GM19463 (cell line): ENCODE results near the gene SH3BGRL3.
A peak's percentile ranks its signal among the peaks of the same experiment; 100 is the strongest.
"Not testable (repeated sequence)": the region's sequence is repeated elsewhere in the genome, so short reads cannot be mapped to it uniquely, and the experiment has no call there.

ENCODE experiments used
- ATAC-seq: cut with Tn5 transposase; IDR thresholded peaks from one replicate; pipeline ENCODE4 v1.9.1; 2021; ENCODE audit warnings: mild to moderate bottlenecking, moderate library complexity; ENCODE audit not compliant: unreplicated experiment

The SH3BGRL3 gene

DNA sequence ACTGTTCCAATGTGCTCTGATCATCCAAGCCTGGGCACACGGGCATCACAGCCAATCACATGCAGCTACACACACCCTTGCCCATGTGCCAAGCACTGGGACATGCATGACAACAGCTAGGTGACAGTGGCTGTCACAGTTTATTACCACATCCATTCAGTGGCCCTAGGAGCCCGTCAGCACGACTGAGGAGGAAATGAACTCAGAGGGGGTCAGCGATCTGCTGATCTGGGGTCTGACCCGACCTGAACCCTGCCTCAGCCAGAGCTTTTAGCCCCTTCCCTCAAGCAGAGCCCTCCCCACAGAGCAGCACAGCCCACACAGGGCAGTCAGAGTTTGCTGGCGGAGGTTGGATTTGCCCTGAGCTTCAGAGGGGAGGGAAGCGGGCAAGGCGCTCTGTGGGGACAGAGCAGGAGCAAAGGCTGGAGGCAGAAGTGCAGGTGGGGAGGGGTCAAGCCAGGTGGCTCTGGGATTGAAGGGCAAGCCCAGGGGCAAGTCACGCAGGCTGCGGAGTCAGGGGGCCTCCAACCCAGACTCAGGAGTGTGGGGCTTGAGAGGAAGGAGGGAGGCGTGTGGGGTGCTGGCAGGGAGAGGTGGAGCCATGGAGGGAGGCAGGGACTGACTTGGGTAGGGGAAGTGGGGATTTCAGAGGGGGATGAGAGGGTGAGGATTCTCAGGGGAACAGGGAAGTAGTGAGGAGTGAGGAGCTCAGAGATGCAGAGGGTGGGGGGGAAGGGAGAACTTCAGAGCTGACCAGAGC, 10.4 kb downstream of the SH3BGRL3 start:
- ATAC-seq: no peak

DNA sequence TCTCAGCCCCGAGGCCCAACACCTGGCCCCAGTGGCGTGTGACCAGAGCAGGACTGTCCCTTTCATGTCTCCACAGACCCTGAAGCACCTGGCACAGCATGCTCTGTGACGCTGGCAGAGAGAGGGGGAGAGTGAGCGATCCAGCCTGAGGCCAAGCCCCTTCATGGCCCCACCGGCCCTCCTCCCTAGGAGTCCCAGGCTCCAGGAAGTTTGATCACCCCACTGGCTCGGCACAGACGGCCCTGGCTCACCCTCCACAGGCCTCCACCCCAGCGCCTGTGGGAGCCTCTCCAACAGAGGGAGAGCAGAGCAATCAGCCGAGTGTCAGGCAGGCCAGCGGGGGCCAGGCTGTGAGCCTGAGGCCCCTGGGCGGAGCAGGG, 11.0 kb downstream of the SH3BGRL3 start:
- ATAC-seq: no peak

- no peak for ATAC-seq
Measured at GRCh38 chr1:26291433-26291832, 11.5 kb downstream of the SH3BGRL3 start.

- ATAC-seq: no peak
Measured at GRCh38 chr1:26291939-26292338, 12.1 kb downstream of the SH3BGRL3 start.

DNA sequence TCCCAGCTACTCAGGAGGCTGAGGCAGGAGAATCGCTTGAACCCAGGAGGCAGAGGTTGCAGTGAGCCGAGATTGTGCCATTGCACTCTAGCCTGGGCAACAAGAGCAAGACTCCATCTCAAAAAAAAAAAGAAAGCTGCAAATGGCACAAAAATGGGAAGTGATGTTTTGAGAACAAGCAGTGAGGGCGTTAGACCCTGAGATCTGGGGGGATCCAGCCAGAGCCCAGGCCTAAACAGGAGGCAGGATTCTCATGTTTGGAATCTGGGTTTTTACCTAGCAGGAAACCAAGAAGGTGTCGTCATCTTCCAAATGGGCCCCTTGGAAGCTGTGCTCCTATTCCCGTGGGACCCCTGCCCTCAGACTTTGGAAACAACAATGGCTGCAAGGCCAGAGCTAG, 12.8 kb downstream of the SH3BGRL3 start:
- ATAC-seq: not testable (repeated sequence)

GRCh38 chr1:26293911-26294463, 14.1 kb downstream of the SH3BGRL3 start:
- no peak for ATAC-seq

- no peak for ATAC-seq
Measured at GRCh38 chr1:26295194-26296138, 15.6 kb downstream of the SH3BGRL3 start.

GRCh38 chr1:26296340-26297056, 16.6 kb downstream of the SH3BGRL3 start:
- ATAC-seq: no peak

DNA sequence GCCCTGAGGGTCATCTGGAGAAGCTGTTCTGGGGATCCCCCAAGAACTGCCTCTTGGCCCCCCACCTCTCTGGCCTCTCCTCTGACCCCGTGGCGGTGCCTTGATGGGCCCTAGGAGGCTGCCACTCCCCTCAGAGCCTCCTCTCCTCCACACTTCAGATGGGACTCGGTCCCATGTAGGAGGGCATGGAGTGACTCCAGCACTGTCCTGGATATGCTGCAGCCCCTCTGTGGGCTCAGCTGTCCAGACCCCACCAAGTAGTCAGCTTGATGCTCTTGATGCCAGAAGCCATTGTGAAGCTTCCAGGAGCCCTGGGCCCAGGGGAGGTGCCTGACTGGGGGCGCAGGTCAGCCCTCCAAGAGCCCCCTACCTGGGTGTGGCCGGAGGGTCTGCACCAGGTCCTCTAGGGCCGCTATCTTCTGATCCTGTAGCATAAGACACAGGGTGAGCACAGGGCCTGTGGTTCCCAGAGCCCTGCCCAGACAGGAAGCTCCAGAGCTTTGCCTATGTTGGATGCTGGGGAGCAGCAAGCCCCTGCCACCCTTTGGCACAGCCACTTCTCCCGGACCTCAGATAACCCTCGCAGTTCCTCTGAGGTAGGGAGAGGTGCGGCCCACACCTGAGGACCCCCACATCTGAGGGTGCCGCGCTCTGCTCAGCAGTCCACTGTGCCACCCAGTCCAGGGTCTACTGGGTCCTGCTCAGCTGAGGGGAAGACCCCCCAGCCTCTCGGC, 17.3 kb downstream of the SH3BGRL3 start:
- no peak for ATAC-seq

- ATAC-seq: no peak
Measured at GRCh38 chr1:26297791-26298124, 17.9 kb downstream of the SH3BGRL3 start.

- ATAC-seq: no peak
Measured at GRCh38 chr1:26300578-26301275, 20.8 kb downstream of the SH3BGRL3 start.

- ATAC-seq: no peak
Measured at GRCh38 chr1:26302733-26303405, 23.0 kb downstream of the SH3BGRL3 start.

- no peak for ATAC-seq
Measured at GRCh38 chr1:26305667-26306289, 25.9 kb downstream of the SH3BGRL3 start.

- peak; percentile 99 for ATAC-seq
Measured at GRCh38 chr1:26306290-26307229, 26.7 kb downstream of the SH3BGRL3 start, which contains the start of gene UBXN11. UBXN11 (minus strand) TSS chr1:26306636; CDS start chr1:26302883, 3,753 bp downstream.

- no peak for ATAC-seq
Measured at GRCh38 chr1:26307363-26307781, 27.5 kb downstream of the SH3BGRL3 start.

GRCh38 chr1:26307966-26308899, 28.3 kb downstream of the SH3BGRL3 start:
- not testable (repeated sequence) for ATAC-seq
